Left lung (tissue), 10 donors: ENCODE results near the gene SLC26A2. TPM values are rescaled to one million over a fixed set of nuclear protein-coding genes. Genes with fewer than 3 reads are reported as not detected.
A peak's percentile ranks its signal among the peaks of the same experiment; 100 is the strongest.

Experiments used
- ATAC-seq: fragments of 200-7000 bp; cut with Tn5 transposase; one replicate; pipeline ENCODE4 v1.9.1; 2020; ENCODE audit warnings: moderate library complexity
- DNase-seq, 4 donors: peaks; one replicate each; pipeline ENCODE4 v3.0.0-alpha.2; 2013 to 2020
- H3K27ac ChIP-seq, 2 donors: fragments of 200-600 bp; sonication (generic) in 1 of 2; one replicate each; pipeline versions ENCODE4 v1.5.0 to v1.8.0; 2020 to 2021
- H3K27me3 ChIP-seq, 2 donors: fragments of 200-600 bp; sonication (generic) in 1 of 2; one replicate each; pipeline versions ENCODE4 v1.5.0 to v1.8.0; 2020 to 2021
- H3K36me3 ChIP-seq, 2 donors: fragments of 200-600 bp; sonication (generic) in 1 of 2; one replicate each; pipeline versions ENCODE4 v1.5.0 to v1.8.0; 2020 to 2021
- H3K4me1 ChIP-seq, 2 donors: fragments of 200-600 bp; one replicate each; pipeline ENCODE4 v1.8.0; 2021
- H3K4me3 ChIP-seq, 2 donors: fragments of 200-600 bp; sonication (generic) in 1 of 2; one replicate each; pipeline versions ENCODE4 v1.5.0 to v1.8.0; 2020 to 2021; ENCODE audit warnings: mild to moderate bottlenecking in 1 of 2
- H3K9me3 ChIP-seq, 2 donors: fragments of 200-600 bp; sonication (generic) in 1 of 2; one replicate each; pipeline versions ENCODE4 v1.5.0 to v1.8.0; 2020 to 2021
- CTCF ChIP-seq, 2 donors: fragments of 200-600 bp; sonication (generic) in 1 of 2; IDR thresholded peaks; one replicate each; pipeline versions ENCODE4 v1.5.0 to v1.8.0; 2021; ENCODE audit warnings: antibody characterized with exemption in 2 of 2
- intact Hi-C, 2 donors: fragments of 100-400 bp; cut with DNase I; formaldehyde crosslinking; loops; one replicate each; pipeline versions ENCODE4 v1.11.2 to v1.14.2; 2022
- polyA plus RNA-seq, 6 donors: library from polyadenylated mRNA; unstranded; fragments of 120-200 nt; gene quantifications; one replicate each; pipeline ENCODE4 v1.2.1, GENCODE V29; 2013; ENCODE audit not compliant: insufficient read length in 6 of 6
- total RNA-seq, 2 donors: library from RNA; stranded (reverse); fragmentation: NEBNext Ultra II Directional; extraction: Animal tissue kit (Norgen Biotek cat#: 25700); gene quantifications; one replicate each; pipeline ENCODE4 v1.2.1, GENCODE V29; 2021
- donor health status: DM: no; HTN: yes; CAD: no.
- donor health status: DM: no; HTN: no; CAD: no.

Gene SLC26A2
- total and polyA plus RNA-seq, 8 donors = 14.3 to 23.6 (median 21.6) TPM

- H3K4me3 ChIP-seq = no peak overlapping the region
- H3K27me3 ChIP-seq = no peaks in the 10 kb centered on the region
- H3K4me1 ChIP-seq = peaks cover 6 to 17% of the 10 kb centered on the region in 2 donors
- ATAC-seq (no peak), DNase-seq (no peak)
- TF ChIP-seq CTCF (IDR thresholded peaks at IDR 0.05) = no peak
- intact Hi-C loops = no loop called here
- H3K9me3 ChIP-seq = no peaks in the 10 kb centered on the region
- no peaks in the 10 kb centered on the region for H3K36me3 ChIP-seq
- no peak overlapping the region for H3K27ac ChIP-seq
Measured at GRCh38 chr5:149956685-149957084, 3.9 kb upstream of the SLC26A2 start.

- intact Hi-C loops = no loop called here
- DNase-seq (no peak), ATAC-seq (no peak)
- H3K4me3 ChIP-seq = no peak overlapping the region
- H3K36me3 ChIP-seq = no peaks in the 10 kb centered on the region
- no peak overlapping the region for H3K27ac ChIP-seq
- no peaks in the 10 kb centered on the region for H3K27me3 ChIP-seq
- no peaks in the 10 kb centered on the region for H3K9me3 ChIP-seq
- H3K4me1 ChIP-seq = peaks cover 9 to 27% of the 10 kb centered on the region in 2 donors
- no peak for TF ChIP-seq CTCF (IDR thresholded peaks at IDR 0.05)
Measured at GRCh38 chr5:149957855-149958254, 2.7 kb upstream of the SLC26A2 start.

GRCh38 chr5:149959406-149960236 lies 937 bp upstream of the SLC26A2 start:
- DNase-seq (no peak), ATAC-seq (peak; percentile 1)
- H3K36me3 ChIP-seq = no peaks in the 10 kb centered on the region
- intact Hi-C loops = no loop called here
- peak overlapping the region; percentile 90 to 92 for H3K27ac ChIP-seq
- peak overlapping the region; percentile 32 to 96 for H3K4me3 ChIP-seq
- peaks cover 9 to 27% of the 10 kb centered on the region in 2 donors for H3K4me1 ChIP-seq
- H3K27me3 ChIP-seq = no peaks in the 10 kb centered on the region
- no peaks in the 10 kb centered on the region for H3K9me3 ChIP-seq
- peak; percentile 36 to 40 for TF ChIP-seq CTCF (IDR thresholded peaks at IDR 0.05)

GRCh38 chr5:149961186-149961685 lies 678 bp downstream of the SLC26A2 start:
- no peaks in the 10 kb centered on the region for H3K36me3 ChIP-seq
- intact Hi-C loops = no loop called here
- ATAC-seq (peak; percentile 9), DNase-seq (no peak)
- H3K27ac ChIP-seq = peak overlapping the region; percentile 58 to 90
- H3K4me3 ChIP-seq = peak overlapping the region; percentile 77 to 96
- TF ChIP-seq CTCF (IDR thresholded peaks at IDR 0.05) = no peak
- H3K27me3 ChIP-seq = no peaks in the 10 kb centered on the region
- H3K4me1 ChIP-seq = peaks cover 9 to 27% of the 10 kb centered on the region in 2 donors
- H3K9me3 ChIP-seq = no peaks in the 10 kb centered on the region

- Histone ChIP-seq H3K4me3 (peak overlapping the region in 1 of 2 donors; percentile 96), H3K4me1 (peaks cover 9 to 27% of the 10 kb centered on the region in 2 donors), H3K27me3 (no peaks in the 10 kb centered on the region), H3K9me3 (no peaks in the 10 kb centered on the region), H3K36me3 (no peaks in the 10 kb centered on the region), H3K27ac (peak overlapping the region in 1 of 2 donors; percentile 90)
- peak; percentile 13 to 43 for TF ChIP-seq CTCF (IDR thresholded peaks at IDR 0.05)
- ATAC-seq (no peak), DNase-seq (peak in 1 of 4 donors; percentile 52)
- intact Hi-C loops = no loop called here
Measured at GRCh38 chr5:149961957-149962409, 1.4 kb downstream of the SLC26A2 start.
